ENCODE measurements around the gene TMEM51.
"Not testable (repeated sequence)": the region's sequence is repeated elsewhere in the genome, so short reads cannot be mapped to it uniquely, and the experiment has no call there.

Gene TMEM51

DNA sequence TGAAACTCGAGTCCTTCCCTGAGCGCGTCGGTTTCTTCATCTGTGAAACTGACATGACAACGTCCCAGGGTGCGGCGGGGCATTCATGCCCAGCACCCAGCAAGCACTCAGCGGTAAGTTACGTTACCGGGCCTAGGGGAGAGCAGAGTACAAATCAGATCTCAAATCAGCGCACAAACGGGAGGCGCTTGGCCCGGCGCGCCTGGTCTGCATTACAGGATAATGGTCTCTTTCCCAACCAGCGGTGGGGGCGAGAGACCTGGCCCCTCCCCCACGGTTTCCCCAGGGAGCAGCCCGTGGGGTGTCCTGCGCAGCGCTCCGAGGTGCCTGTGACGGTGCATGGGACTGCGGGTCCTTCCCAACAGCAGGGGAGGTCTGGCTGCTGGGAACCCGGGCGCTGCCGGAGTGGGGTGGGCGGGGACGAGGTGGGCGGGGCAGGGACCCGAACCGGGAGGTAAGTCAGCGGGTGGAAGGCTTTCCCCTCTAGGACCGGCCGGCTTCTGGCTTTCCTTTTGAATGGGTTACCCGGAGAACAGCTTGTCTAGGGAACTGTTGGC is 1.0 kb downstream of the TMEM51 start:
- DNase-seq (ENCODE audit: low read depth) = peak; percentile 12

DNA sequence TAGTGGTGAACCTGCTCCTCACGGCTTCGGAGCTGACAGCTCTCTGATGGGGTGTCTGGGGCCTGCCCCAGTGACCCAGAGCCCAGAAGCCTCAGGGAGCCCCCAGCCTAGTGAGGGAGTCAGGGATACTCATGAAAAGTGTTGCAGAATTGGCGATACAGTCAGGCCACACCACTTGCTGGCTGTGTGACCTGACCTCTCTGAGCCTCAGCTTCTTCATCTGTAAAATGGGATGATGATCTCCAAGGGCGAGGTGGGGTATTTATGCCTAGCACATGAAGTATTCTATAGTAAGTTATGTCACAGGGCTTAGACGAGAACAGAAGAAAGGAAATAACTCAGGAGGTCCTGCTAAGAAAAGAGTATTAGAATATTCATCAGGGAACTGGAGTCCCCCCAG is 1.6 kb downstream of the TMEM51 start:
- DNase-seq (ENCODE audit: low read depth) = no peak

DNA sequence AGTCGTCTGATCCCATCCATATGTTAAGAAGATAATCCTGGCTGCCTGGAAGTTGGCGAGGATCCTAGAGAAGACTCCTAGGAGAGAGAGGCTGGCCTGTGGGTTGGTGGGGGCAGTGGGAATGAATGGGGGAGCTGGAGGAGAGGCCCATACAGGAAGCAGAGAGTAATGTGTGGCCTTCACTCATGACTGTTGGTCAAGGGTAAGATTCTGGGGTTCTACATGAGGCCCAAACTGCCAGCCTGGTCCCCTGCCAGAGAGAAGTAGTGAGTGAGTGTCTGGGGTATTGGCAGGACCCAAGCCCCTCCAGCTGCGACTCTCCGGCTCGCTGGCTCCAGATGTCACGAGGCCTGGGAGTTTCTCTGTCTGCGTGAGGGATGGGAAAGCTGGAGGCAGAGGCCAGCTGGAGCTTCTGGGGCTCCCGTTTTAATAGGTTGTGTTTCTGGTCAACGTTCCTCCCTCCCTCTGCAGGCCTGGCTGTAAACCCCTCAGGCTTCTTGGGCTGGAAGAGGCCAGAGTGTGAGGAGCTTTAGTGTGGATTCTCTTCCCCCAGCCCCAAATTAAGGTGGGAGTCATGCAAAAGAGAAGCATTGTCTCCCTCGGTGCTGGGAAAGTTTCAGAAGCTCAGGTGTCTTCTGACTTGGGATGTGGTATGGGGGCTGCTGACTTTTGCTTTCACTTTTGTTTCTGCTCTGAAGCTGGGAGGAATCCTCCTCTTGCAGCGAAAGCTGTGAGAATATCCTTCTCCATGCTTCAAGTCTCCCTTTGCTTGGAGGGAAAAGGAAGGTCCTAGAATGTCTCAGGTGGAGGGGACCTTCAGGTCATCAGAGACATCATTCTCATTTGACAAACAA is 2.6 kb downstream of the TMEM51 start:
- DNase-seq (ENCODE audit: low read depth) = no peak

DNA sequence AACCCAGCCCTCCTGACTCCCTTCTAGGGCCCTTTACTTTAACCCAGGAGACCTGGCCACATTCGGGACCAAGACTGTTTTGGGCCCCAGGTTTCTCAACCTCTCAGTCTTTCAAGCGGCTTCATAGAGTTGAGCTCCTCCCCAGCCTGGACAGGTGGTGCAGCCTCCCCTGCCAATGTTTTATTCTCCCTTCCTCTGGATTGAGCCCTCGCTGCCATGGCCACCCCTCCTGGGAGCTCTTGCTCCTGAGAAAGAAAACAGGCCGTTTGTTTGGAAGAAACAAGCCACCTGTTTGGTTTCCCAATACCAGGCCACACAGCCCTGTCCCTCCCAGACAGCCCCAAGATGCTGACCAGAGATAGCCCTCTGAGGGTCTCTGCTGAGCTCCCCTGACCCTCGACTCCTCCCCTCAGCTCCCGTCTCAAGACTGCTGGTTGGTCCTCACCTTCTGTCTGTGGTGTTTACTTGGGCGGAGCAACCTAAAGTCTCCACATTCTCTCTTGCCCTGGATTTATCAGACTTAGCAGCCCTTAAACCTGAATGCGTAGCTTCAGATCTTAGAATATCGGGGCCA is 3.3 kb downstream of the TMEM51 start:
- DNase-seq (ENCODE audit: low read depth) = no peak

DNA sequence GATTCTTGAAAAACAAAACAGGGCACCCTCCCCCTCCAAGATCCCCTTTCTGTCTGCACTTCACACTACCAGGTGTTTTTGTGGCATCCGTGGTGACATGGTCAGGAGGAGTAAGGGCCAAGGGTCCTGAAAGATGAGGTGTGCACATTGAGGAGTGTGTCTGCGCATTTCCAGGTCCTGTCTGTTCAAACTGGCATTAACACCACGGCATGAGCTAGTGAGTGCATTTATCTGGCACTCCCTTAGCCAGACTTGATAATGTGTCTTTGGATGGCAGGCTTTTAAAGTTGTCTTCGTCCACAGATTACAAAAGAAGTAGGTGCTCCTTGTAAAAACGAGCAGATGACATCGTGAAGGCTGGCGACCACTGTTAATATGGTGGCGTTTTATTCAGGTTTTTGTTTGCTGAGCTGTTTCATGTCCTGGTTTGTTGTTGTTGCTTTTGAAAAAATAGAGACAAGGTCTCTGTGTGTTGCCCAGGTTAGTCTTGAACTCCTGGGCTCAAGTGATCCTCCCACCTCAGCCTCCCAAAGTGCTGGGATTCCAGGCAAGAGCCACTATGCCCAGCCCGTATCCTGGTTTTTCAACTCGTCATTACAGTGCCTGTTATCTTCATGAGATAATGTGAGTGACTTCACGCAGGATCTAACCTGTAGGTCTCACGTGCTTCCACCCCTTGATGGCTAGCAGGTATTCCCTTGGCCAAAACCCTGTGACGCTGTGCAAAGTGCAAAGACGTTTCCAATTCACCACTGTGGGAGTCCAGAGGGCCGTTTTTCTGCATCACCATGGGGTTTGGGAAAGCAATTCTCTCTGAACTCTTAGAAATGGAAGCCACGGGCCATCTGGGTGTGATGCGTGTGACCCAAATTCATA is 4.2 kb downstream of the TMEM51 start:
- no peak for DNase-seq (ENCODE audit: low read depth)

DNA sequence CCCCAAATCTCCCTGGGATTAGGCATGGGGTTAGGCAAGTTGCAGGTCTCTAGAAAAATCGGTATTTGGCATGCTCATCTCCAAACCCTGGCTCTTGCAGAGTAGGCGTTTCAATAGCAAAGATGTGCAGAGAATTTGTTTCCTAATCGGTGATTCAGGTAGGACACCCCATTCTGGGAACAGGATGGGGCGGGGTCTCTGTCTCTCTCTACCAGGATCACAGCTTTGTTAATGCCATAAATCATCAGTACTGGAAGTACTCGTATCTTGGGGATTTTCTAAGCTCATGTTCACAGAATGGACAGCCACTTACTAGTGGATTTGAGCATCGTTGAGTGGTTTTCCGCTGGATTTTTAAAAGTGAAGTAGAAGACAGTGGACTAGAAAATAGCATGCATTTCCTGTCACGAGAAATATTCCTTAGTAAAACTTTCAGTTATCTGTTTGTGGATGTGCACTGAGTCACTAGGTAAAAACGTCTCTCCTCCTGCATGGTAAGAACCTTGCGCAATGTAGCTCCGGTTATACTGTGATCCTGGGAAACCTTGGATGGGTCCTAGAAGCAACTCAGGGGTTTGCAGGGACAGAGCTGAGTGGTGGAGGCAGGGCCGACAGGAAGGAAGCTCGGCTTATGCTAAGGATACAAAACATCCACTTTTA is 5.1 kb downstream of the TMEM51 start:
- DNase-seq (ENCODE audit: low read depth) = peak; percentile 79

DNA sequence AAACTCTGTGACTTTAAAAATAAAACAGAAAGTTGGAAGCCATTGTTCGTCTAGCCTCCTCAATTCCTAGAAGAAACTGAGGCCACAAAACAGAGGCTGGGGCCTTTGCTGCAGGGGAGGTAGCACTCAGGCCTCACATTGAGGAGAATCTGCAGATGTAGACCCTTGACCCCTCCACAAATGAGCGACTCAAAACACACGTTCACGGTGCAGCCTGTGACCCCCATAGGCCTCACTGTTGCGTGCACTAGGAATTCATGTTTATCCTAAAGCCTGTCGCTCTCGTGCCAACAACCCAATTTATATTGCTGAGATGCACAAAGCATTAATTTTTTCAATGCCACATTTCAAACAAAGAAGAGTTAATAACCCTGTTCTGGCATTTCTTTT is 5.6 kb downstream of the TMEM51 start:
- no peak for DNase-seq (ENCODE audit: low read depth)

DNA sequence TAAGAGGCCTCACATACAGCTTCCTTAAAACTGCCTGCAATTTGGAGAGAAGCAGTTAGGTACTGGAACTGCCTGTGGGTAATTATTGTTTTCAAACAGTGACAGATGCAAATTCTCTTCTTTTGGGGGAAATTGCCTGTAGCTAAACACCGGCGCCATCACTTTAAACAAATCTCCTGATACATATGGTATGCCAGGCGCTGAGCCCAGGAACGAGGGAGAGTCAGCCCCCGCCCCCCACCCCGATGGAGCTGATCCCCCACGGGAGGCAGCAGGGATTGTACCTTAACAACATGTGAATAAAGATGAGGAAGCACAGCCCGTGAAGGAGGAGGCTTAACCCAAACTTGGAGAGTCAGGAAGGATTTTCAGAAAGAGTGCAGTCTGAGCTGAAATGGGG is 7.1 kb downstream of the TMEM51 start:
- no peak for DNase-seq (ENCODE audit: low read depth)

DNA sequence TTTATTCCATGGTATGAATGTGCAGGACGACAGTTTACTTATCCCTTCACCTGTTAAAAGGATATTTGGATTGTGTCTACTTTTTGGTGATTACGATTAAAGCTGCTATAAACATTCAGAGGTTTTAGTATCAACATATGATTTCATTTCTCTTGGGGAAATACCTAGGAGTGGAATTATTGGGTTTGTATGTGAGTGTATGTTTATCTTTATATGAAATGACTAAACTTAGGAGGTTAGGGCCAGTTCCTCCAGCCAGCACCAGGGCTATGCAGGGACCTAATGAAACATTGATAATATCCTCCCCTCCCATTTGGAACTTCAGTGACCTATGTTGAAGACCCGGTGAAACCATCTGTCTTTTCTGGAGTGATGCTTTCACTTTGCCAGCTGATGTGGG is 13.8 kb downstream of the TMEM51 start:
- no peak for DNase-seq (ENCODE audit: low read depth)

DNA sequence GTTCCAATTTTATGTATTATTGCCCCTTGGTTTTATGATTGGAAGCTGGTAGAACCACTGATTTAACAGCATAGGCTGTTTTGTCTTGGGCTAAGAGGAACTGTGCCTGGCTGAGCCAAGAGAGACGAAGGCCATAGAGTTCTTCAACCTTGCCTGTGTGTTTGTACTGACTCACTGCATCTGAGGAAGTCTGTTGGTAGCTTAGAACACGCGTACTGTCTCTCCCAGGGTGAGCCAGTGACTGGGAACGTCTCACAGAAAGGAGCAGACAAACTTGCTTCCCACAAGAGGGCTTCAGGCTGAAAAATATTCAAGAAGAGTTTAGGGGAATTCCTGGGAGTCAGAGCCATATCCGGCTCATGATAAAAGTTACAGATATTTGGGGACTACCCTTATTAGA is 14.9 kb downstream of the TMEM51 start:
- DNase-seq (ENCODE audit: low read depth) = peak; percentile 70

DNA sequence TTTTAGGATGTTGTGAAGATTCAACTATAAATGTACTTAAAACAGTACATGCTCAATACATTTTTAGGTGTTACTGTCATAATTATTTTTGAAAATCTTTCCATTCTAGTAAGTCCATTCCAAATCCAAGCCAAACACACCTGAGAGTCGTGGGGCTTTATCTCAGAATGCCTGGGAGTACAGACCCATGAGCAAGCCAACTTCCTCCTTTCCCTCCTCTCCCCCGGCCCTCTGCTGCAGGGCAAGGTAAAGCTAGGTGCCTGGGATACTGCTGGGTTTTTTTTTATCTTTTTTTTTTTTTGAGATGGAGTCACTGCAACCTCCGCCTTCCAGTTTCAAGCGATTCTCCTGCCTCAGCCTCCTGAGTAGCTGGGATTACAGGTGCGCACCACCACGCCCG is 16.5 kb downstream of the TMEM51 start:
- no peak for DNase-seq (ENCODE audit: low read depth)

DNA sequence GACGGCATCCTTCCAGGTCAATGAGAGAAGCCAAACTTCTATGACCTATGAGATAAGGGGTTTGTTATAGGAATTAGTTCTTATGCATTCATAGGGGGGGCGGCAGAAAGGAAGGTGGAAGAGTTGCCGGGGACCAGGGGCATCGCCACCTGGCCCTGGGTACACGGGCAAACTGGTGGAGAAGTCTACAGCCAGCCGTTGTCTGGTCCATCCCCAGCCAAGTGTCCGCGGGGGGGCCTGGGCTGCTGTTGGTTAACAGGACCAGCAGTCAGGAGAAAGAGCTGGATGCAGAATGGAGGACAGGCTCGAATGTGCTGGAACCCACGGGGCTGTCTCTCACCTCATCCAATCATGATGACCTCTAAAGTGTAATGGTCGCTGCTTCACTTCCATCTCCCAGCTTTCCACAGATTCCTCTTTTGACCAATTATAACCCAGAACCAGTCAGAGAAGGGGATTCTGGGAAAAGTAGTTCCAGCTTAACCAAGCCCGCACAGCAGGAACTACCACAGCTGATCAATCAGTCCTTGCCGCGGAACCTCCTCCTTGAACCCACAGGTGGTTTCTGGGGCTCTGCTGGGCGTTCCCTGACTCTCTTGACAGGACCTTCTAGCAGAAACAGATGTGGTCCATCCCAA is 17.8 kb downstream of the TMEM51 start:
- DNase-seq (ENCODE audit: low read depth) = no peak

DNA sequence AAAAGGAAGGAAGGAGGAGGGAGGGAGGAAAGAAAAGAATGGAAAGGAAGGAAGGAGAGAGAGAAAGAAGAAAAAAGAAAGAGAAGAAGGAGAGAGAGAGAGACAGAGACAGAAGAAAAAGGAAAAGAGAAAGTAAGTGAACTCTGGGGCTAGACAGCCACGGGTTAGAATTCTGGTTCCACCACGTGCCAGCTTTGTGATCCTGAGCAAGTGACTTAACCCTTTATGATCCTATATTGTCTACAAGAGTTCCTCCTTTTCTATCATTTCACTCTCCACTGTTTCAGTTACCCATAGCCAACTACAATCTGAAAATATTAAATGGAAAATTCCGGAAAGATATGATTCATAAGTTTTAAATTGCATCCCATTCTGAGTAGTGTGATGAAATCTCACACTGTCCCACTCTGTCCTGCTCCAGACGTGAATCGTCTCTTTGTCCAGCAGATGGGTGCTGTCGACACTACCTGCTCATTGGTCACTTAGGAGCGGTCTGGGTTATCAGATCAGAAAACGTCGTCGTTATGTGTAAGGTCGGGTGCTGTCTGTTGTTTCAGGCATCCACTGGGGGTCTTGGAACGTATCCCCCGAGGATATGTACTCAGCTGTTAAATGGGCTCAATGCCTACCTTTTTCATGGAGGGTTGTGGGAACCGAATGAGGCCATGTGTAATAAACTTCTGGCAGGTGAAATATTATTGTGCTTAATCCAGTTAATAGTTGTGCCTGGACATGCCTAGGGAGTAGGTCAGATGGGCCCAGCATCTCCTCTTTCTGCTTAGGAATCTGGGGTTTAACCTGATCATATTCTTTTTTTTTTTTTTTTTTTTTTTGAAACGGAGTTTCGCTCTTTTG is 19.1 kb downstream of the TMEM51 start:
- DNase-seq (ENCODE audit: low read depth) = no peak

DNA sequence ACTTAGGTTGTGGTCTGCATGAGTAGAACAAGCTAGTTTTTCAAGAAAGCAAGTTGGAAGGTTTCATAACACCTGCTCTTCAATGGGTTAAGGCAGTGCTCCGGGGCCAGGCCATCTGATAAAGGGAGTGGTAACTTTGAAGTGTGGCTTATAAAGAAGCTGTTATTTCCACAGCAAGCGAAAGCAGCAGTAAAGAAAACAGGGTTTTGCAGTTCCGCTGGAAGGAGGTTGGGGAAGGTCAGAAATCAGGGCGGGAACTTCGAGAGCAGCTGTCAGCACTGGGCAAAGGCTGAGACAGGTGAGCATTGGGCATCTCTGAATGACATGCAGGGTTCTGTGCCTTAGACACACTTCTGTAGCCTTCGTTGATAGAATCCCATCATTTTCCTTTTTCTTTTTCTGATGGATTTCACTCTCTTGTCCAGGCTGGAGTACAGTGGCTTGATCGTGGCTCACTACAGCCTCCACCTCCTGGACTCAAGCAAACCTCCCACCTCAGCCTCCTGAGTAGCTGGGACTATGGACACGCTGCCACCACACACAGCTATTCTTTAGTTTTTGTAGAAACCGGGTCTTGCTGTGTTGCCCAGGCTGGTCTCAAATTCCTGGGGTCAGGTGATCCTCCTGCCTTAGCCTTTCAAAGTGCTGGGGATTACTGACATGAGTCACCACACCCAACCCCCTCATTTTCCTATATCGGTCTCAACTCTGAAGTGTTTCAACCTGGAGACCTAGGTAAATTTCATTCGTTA is 20.5 kb downstream of the TMEM51 start:
- DNase-seq (ENCODE audit: low read depth) = no peak

DNA sequence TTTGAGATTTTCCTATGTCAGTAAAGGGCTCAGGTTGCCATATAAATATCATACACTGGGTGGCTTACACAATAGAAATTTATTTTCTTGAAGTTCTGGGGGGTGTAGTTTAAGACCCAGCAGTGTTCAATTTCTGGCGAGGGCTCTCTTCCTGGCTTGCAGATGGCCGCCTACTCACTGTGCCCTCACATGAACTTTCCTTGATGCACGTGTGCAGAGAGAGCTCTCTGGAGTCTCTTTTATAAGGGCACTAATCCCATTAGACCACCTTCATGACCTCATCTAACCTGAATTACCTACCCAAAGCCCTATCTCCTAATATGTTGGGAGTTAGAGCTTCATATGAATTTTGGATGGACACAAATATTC is 21.1 kb downstream of the TMEM51 start:
- DNase-seq (ENCODE audit: low read depth) = no peak

DNA sequence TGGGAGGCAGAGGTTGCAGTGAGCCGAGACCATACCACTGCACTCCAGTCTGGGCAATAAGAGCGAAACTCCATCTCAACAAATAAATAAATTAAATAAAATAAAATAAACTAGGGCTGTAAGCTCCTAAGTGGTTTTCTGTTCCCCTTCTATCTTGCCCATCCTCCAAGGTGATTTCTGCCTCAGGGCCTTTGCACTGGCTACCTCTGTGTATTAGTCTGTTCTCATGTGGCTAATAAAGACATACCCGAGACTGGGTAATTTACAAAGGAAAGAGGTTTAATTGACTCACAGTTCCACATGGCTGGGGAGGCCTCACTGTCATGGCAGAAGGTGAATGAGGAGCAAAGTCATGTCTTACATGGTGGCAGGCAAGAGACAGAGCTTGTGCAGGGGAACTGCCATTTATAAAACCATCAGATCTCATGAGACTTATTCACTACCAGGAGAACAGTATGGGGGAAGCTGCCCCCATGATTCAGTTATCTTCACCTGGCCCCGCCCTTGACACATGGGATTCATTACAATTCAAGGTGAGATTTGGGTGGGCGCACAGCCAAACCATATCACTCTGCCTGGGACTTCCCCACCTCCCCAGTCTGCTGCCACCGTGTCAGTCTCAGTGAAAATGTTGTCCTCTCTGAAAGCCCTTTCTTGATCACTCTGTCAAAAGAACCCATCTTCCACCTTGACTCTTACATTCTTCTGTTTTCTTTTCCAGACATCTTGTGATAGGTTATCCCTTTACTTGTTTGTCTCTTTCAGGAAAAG is 22.0 kb downstream of the TMEM51 start:
- not testable (repeated sequence) for DNase-seq (ENCODE audit: low read depth)

DNA sequence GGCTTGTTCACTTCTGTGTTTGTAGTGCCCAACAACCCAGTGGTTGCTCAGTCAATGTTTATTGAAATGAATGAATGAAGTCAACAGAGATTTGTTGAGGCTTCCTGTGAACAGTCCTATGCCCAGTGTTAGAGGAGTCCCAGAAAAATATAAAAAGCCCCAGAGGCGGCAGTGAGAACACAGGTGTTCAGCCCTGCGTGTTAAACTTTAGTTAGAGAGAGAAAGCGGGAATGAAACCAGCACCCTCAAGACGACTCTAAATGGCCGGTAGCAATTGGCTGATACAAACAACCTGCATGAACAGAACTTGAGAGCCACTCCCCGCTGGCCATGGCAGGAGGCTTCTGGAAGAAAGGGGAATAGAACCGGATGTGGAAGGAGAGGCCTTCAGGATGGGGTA is 22.6 kb downstream of the TMEM51 start:
- no peak for DNase-seq (ENCODE audit: low read depth)

DNA sequence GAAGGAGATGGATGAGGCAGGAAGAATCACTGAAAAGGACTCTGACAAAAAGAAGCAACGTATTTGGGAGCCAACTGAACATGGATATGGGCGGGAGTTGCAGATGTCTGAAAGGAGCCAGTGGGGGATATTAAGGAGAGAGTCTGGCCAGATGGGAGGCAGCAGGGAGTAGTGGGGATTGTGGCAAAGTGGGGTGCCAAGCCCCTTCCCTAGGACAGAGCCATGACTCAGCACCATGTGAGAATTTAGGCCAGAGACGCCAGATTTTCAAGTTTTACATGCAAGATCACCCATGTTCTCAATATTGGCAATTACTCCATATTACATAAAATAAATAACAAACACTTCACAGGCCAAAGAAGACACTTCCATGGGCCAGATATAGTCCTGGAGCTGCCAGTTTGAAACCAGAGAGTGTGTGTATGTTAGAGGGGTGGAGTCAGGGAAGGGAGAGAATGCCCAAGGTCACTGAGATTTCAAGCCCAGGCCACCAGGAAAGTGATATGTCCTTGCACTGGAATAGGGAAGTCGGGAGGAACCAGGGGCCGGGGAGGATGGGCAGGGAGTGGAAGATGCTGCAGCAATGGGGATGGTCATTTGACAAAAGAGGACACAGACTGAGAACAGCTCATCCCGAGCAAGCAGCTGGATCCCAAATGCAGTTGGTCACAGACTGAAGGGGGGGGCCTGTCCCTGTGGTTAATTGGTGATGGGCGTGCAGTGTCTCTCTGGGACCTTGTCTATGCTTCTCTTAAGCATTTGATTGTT is 23.5 kb downstream of the TMEM51 start:
- DNase-seq (ENCODE audit: low read depth) = no peak

All from EH (cell line).